NCI-H146 (cell line): ENCODE results near the gene RIPK3.
A peak's percentile ranks its signal among the peaks of the same experiment; 100 is the strongest.

ENCODE experiments used
- DNase-seq: peaks from one replicate; lab custom pipeline; 2025; lab: John Stamatoyannopoulos, UW

Gene RIPK3

DNA sequence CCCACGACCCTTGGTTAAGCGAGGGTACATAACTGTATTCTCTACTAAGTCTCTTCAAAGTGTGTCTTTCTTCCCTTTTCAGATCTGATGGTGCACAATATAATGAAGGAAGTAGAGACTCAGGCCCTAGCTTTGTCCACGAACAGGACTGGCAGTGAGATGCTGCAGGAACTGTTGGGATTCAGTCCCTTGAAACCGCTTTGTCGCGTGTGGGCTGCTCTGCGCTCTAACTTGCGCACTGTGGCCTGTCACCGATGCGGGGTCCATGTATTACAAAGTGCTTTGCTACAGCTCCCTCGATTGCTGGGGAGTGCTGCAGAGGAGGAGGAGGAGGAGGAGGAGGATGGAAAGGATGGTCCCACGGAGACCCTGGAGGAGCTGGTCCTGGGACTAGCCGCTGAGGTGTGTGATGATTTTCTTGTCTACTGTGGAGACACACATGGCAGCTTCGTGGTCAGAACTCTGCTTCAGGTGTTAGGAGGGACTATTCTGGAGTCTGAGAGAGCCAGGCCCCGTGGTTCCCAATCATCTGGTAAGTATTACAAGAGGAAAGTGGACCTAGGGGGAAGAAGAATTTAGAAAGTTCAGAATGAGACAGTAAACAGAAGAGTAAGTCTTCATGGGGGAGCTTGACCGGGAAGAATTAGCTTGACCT, 39.3 kb downstream of the RIPK3 start:
- no peak for DNase-seq

GRCh38 chr14:24299255-24300191, 40.3 kb downstream of the RIPK3 start, which contains the start of the genes DHRS1 and NOP9:
Gene DHRS1 (minus strand): TSS chr14:24299780. CDS start chr14:24299106, 674 bp downstream.
Gene NOP9 (plus strand): TSS chr14:24299850. CDS start chr14:24299955, 105 bp downstream.
- DNase-seq: peak; percentile 82

- DNase-seq: no peak
These were observed 40.9 kb downstream of the RIPK3 start for GRCh38 chr14:24298892-24299254.

DNA sequence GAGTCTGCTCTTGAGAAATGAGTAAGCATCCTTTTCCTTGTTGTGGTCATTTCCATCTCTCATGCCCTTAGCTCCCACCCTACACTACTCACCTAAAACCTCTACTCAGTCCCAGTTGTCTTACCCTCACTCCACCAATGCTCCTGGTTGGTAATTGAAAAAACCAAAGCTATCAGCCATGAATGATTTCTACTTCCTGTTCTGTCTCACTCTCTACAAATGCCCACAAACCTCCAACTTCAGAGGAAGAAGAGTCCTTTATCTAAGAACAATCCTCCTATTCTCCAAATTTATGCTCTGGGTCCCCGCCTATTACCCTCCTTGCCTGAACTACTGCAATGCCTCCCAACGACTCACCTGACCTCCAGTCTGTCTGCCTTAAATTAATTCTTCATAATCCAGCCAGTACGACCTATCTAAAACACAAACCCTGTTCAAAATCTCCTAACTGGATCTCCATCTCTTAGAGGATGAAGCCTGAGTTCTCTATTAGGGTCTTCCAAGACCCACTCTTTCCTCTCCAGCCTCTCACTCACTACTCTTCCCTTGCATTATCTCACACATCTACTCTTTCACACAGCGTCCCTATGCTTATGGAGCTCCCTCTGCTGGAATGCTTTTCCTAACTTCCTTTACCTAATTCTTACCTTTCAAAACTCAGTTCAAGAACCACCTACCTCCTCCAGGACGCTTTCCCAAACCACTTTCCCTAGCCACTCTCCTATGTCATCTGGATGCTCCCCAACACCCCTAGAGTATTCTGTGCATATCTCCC, 42.4 kb downstream of the RIPK3 start:
- DNase-seq: no peak

DNA sequence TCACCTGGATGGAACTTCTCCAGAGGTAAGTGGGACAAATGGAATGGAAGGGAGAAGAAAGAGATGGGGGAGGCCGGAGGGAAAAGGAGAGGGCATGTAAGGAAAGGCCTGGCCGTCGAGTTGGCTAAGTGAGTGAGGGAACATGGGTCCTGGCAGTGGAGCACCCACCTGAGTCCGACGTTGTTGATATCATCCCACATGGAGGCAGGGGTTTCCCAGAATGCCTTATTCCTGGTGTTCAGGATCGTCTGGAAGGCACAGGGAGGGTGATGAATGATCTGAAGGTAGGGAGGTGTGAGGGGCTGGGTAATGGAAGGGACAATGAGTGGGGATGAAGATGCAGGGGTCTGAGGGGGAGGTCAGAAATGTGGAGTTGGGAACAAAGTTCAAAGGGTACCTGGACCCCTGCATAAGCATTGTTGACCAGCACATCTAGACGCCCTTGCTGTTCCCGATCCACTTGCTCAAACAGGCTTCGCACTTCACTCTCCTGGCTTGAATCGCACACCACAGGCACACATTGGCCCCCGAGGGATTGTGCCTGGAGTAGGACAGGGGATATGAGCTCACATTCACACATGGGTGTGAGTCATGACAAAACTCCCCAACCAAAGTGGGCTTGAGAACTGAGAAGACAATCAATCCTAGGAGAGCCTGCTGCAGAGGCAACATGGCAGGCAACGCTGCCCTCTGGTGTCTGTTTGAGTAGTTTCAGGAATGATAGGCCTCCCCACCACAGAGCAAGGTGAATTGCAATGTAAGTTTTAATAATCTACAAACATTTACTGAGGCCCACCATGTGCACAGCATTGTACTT, 43.2 kb downstream of the RIPK3 start:
- peak; percentile 47 for DNase-seq

DNA sequence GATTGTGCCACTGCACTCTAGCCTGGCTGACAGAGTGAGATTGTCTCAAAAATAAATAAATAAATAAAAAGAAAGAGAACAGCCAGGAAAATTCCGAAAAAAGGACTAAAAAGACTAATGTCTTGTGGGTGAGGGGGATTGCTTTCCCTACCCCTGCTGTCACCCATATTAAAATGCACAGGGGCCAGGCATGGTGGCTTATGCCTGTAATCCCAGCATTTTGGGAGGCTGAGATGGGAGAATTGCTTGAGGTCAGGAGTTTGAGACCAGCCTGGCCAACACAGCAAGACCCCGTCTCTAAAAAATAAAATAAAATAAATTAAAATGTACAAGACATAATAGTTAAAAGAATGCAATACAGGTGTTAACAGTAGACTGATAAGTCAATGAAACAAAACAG, 46.3 kb downstream of the RIPK3 start:
- DNase-seq: no peak

GRCh38 chr14:24292118-24292807, 47.5 kb downstream of the RIPK3 start:
- no peak for DNase-seq

- DNase-seq: no peak
These were observed 48.2 kb downstream of the RIPK3 start for GRCh38 chr14:24291446-24292117.

GRCh38 chr14:24290746-24291145, 49.0 kb downstream of the RIPK3 start:
- DNase-seq: no peak

DNA sequence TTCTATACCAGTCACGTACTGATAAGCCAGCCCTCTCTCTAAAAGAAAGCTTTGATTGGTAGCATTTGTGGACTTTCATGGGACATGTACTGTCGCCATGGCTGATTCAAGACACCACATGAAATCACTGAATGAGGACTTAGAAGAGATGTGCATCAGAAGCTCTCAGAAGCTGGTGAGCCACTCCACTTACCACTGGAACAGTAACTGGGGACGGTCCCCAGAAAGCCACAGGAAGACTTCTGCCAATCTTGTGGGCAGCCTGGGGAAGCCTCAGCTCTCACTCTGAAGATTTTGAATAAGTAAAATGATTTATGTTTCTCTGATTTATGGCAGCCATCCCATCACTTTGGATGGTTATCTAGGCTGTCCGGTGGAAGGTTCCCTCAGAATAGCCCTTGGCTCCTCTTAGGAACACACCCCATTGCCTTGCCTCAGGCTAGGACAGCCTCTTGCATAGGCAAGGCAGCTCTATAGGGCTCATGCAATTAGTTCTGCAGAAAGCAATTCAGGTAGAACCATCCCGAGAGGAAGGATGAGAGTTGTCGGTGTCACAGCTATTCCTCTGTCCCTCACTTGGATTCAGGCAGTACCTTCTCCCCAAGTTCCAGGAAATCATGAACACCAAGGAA, 50.0 kb downstream of the RIPK3 start:
- no peak for DNase-seq

GRCh38 chr14:24286996-24287395, 52.8 kb downstream of the RIPK3 start:
- DNase-seq: no peak
